ENCODE results near the gene EMILIN3.

- no peak for TF ChIP-seq CTCF (IDR thresholded peaks at IDR 0.05; ENCODE audit: borderline replicate concordance, extremely low read depth, low read length, poor library complexity, severe bottlenecking)
- no peak for TF ChIP-seq EZH2 (IDR thresholded peaks at IDR 0.05; ENCODE audit: borderline replicate concordance, low read depth, low read length, severe bottlenecking)
Observed at GRCh38 chr20:41349266-41349665, 17.4 kb downstream of the EMILIN3 start.

All from DND-41 (cell line).